HepG2 (cell line): ENCODE measurements around the gene MAOB. TPM values are rescaled to one million over a fixed set of nuclear protein-coding genes. Genes with fewer than 3 reads are reported as not detected.

Experiments
- polyA plus RNA-seq, 8 experiments: library from polyadenylated mRNA; depleted of rRNA in 3 of 8; stranded (reverse) in 7 of 8; unstranded in 1 of 8; fragments of >200 nt; fragmentation: Illumina TruSeq in 4 of 8; extraction: Trizol in 4 of 8; gene quantifications; 2 replicates each; pipeline versions ENCODE4 v1.2.1 to v1.2.3, GENCODE V29; 2011 to 2016; ENCODE audit warnings: low read depth in 4 of 8, missing spikeins in 1 of 8, mixed read lengths in 1 of 8; ENCODE audit not compliant: insufficient read depth in 1 of 8
- total RNA-seq, 5 experiments: library from RNA; depleted of rRNA; stranded (reverse); fragments of >200 nt; fragmentation: Illumina TruSeq; extraction: Trizol; gene quantifications; 2 replicates each; pipeline ENCODE4 v1.2.3, GENCODE V29; 2016; ENCODE audit warnings: low read depth in 1 of 5
- TF ChIP-seq, protein P1 (sequence below): sonication (generic); formaldehyde crosslinking; conservative IDR thresholded peaks from 2 replicates; pipeline ENCODE4 v1.8.0; 2022; ENCODE audit warnings: mild to moderate bottlenecking, moderate library complexity, missing genetic modification reagents
- TF ChIP-seq, protein P2 (sequence below): sonication (generic); formaldehyde crosslinking; IDR thresholded peaks from 2 replicates; pipeline ENCODE4 v1.9.0; 2021; ENCODE audit warnings: mild to moderate bottlenecking, missing genetic modification reagents

MAOB gene
- total and polyA plus RNA-seq, 2 of the 13 experiments (the other 11 are each of a cell fraction or from before 2014, with no cell fraction given) = 11.0 to 19.0 TPM

- TF ChIP-seq, protein P1, sequence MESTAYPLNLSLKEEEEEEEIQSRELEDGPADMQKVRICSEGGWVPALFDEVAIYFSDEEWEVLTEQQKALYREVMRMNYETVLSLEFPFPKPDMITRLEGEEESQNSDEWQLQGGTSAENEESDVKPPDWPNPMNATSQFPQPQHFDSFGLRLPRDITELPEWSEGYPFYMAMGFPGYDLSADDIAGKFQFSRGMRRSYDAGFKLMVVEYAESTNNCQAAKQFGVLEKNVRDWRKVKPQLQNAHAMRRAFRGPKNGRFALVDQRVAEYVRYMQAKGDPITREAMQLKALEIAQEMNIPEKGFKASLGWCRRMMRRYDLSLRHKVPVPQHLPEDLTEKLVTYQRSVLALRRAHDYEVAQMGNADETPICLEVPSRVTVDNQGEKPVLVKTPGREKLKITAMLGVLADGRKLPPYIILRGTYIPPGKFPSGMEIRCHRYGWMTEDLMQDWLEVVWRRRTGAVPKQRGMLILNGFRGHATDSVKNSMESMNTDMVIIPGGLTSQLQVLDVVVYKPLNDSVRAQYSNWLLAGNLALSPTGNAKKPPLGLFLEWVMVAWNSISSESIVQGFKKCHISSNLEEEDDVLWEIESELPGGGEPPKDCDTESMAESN (CRISPR knock-in tag) = no peak
- TF ChIP-seq, protein P2, sequence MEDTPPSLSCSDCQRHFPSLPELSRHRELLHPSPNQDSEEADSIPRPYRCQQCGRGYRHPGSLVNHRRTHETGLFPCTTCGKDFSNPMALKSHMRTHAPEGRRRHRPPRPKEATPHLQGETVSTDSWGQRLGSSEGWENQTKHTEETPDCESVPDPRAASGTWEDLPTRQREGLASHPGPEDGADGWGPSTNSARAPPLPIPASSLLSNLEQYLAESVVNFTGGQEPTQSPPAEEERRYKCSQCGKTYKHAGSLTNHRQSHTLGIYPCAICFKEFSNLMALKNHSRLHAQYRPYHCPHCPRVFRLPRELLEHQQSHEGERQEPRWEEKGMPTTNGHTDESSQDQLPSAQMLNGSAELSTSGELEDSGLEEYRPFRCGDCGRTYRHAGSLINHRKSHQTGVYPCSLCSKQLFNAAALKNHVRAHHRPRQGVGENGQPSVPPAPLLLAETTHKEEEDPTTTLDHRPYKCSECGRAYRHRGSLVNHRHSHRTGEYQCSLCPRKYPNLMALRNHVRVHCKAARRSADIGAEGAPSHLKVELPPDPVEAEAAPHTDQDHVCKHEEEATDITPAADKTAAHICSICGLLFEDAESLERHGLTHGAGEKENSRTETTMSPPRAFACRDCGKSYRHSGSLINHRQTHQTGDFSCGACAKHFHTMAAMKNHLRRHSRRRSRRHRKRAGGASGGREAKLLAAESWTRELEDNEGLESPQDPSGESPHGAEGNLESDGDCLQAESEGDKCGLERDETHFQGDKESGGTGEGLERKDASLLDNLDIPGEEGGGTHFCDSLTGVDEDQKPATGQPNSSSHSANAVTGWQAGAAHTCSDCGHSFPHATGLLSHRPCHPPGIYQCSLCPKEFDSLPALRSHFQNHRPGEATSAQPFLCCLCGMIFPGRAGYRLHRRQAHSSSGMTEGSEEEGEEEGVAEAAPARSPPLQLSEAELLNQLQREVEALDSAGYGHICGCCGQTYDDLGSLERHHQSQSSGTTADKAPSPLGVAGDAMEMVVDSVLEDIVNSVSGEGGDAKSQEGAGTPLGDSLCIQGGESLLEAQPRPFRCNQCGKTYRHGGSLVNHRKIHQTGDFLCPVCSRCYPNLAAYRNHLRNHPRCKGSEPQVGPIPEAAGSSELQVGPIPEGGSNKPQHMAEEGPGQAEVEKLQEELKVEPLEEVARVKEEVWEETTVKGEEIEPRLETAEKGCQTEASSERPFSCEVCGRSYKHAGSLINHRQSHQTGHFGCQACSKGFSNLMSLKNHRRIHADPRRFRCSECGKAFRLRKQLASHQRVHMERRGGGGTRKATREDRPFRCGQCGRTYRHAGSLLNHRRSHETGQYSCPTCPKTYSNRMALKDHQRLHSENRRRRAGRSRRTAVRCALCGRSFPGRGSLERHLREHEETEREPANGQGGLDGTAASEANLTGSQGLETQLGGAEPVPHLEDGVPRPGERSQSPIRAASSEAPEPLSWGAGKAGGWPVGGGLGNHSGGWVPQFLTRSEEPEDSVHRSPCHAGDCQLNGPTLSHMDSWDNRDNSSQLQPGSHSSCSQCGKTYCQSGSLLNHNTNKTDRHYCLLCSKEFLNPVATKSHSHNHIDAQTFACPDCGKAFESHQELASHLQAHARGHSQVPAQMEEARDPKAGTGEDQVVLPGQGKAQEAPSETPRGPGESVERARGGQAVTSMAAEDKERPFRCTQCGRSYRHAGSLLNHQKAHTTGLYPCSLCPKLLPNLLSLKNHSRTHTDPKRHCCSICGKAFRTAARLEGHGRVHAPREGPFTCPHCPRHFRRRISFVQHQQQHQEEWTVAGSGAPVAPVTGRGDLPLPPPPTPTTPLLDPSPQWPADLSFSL (CRISPR knock-in tag) = peak; percentile 63; the same call in 1 of the 2 replicates
These were observed 20.5 kb downstream of the MAOB start (continued) for GRCh38 chrX:43861750-43862149.
